PC-3 (cell line): ENCODE measurements around the gene MBNL1. TPM values are rescaled to one million over a fixed set of nuclear protein-coding genes. Genes with fewer than 3 reads are reported as not detected.
A peak's percentile ranks its signal among the peaks of the same experiment; 100 is the strongest.

Source experiments
- ATAC-seq: fragments of 200-7000 bp; cut with Tn5 transposase; 2 replicates; pipeline ENCODE4 v1.9.1; 2020; ENCODE audit warnings: mild to moderate bottlenecking, moderate library complexity
- BruUV-seq: library from RNA; stranded (reverse); fragments of 400-500 nt; replicated peaks from 2 replicates; lab custom pipeline; 2021; lab: Mats Ljungman, UMichigan
- CTCF ChIA-PET: fragments of 300-600 bp; sonication (Branson Sonifier 250); formaldehyde crosslinking; loops from one replicate; lab custom pipeline; 2022; ENCODE audit warnings: antibody characterized with exemption; lab: Charles Lee
- POLR2A ChIA-PET: fragments of 300-600 bp; sonication (Branson Sonifier 250); formaldehyde crosslinking; loops from one replicate; lab custom pipeline; 2022; ENCODE audit warnings: antibody characterized with exemption; ENCODE audit not compliant: unreplicated experiment; lab: Charles Lee
- DNase-seq: peaks from one replicate; pipeline ENCODE4 v3.0.0-alpha.2; 2015
- H2AFZ ChIP-seq: fragments of 300-600 bp; sonication (generic); 2 replicates; pipeline ENCODE4 v1.6.0; 2016; ENCODE audit warnings: antibody characterized with exemption, low read length
- H3F3A ChIP-seq: fragments of 300-600 bp; sonication (generic); one replicate; pipeline ENCODE4 v1.6.0; 2017; ENCODE audit warnings: antibody characterized with exemption, low read length, control low read depth, mild to moderate bottlenecking; ENCODE audit not compliant: unreplicated experiment
- H3K27ac ChIP-seq: fragments of 300-600 bp; sonication (generic); 2 replicates; pipeline ENCODE4 v1.5.1; 2016; ENCODE audit warnings: mild to moderate bottlenecking, low read length
- H3K27me3 ChIP-seq: fragments of 300-600 bp; sonication (generic); 2 replicates; pipeline ENCODE4 v1.6.1; 2016; ENCODE audit warnings: low read length, mixed read lengths
- H3K36me3 ChIP-seq: fragments of 300-600 bp; sonication (generic); 2 replicates; pipeline ENCODE4 v1.6.1; 2016; ENCODE audit warnings: low read depth, mixed run types, low read length, mixed read lengths
- H3K4me1 ChIP-seq: fragments of 300-600 bp; sonication (generic); 2 replicates; pipeline ENCODE4 v1.5.1; 2016; ENCODE audit warnings: low read length; ENCODE audit not compliant: insufficient read depth
- H3K4me2 ChIP-seq: fragments of 300-600 bp; sonication (generic); 2 replicates; pipeline ENCODE4 v1.6.0; 2016; ENCODE audit warnings: low read length
- H3K4me3 ChIP-seq: fragments of 300-600 bp; sonication (generic); 2 replicates; pipeline ENCODE4 v1.5.1; 2016; ENCODE audit warnings: mild to moderate bottlenecking, low read length, mixed read lengths
- H3K79me2 ChIP-seq: fragments of 300-600 bp; sonication (generic); 2 replicates; pipeline ENCODE4 v1.6.1; 2017; ENCODE audit warnings: low read length, mixed read lengths
- H3K9ac ChIP-seq: fragments of 300-600 bp; sonication (generic); 2 replicates; pipeline ENCODE4 v1.6.0; 2016; ENCODE audit warnings: mild to moderate bottlenecking, low read length
- H3K9me2 ChIP-seq: fragments of 300-600 bp; sonication (generic); replicated peaks from 2 replicates; pipeline ENCODE4 v1.6.1; 2016; ENCODE audit warnings: mixed run types, low read length, mixed read lengths
- H3K9me3 ChIP-seq: fragments of 300-600 bp; sonication (generic); 2 replicates; pipeline ENCODE4 v1.6.1; 2016; ENCODE audit warnings: low read length, mixed read lengths
- H4K20me1 ChIP-seq: fragments of 300-600 bp; sonication (generic); 2 replicates; pipeline ENCODE4 v1.6.1; 2016; ENCODE audit warnings: low read length, mixed read lengths
- EZH2 ChIP-seq: fragments of 300-600 bp; sonication (generic); IDR thresholded peaks from one replicate; pipeline ENCODE4 v1.6.1; 2017; ENCODE audit warnings: antibody characterized with exemption, mild to moderate bottlenecking, low read length; ENCODE audit not compliant: unreplicated experiment
- EZH2phosphoT487 ChIP-seq: fragments of 300-600 bp; sonication (generic); IDR thresholded peaks from 2 replicates; pipeline ENCODE4 v1.6.1; 2018; ENCODE audit warnings: mild to moderate bottlenecking, antibody characterized with exemption, low read length, borderline replicate concordance
- intact Hi-C: fragments of 100-400 bp; cut with micrococcal nuclease; formaldehyde crosslinking; loops from 2 replicates; pipeline ENCODE4 v1.9.0; 2023
- total RNA-seq: library from RNA; depleted of rRNA; stranded (reverse); fragments of >200 nt; gene quantifications from 2 replicates; pipeline ENCODE4 v1.2.3, GENCODE V29; 2014
- TF ChIP-seq, protein P1 (sequence below): fragments of 300-600 bp; sonication (generic); conservative IDR thresholded peaks from 2 replicates; pipeline ENCODE4 v1.5.1; 2017; ENCODE audit warnings: antibody characterized with exemption, low read depth, mild to moderate bottlenecking, low read length

Gene MBNL1
- total RNA-seq, 1 experiment from 2014 or later, result 161 TPM

DNA sequence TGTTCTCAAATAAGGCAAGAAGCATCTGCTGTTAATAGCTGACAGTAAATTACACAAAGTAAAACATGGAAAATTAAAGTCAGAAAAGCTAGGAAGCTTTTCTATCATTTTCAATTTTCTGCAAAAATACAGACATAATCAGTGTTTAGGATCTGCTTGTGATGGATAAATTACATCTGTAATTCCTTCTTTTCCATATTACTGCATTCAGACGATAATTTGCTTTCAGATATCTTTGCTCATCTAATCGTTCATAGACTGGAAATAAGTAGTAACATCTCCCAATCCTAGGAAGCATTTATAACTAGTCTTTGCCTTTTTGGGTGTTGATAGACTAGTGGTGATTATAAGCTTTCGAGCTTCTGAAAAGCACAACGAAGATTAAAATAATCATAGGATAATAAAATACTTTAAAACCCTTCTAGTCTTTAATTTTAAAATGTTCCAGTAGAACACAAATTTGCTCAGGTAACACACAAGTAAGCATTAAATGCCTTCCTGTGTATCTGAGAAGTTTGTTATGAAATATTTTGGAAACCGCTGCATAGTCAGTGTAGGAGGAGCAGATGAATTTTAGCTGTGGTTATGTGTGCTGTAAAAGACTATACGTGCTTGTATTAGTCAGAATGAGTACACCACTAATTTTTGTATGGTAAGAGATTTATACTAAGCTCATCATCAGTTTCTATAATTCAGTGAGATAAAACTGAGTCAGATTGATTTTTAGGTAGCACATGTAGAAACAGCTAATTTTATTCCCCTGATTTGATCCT is 41.0 kb downstream of the MBNL1 start:
- Histone ChIP-seq H3K4me2 (peak overlapping the region; percentile 87), H3K9ac (peak overlapping the region; percentile 78), H3K4me3 (no peak overlapping the region), H4K20me1 (0 out of 2 replicates have a peak, but pooled peaks cover 2% of the 10 kb centered on the region), H3K9me3 (no peaks in the 10 kb centered on the region), H3K27me3 (no peaks in the 10 kb centered on the region), H2AFZ (no peak overlapping the region), H3K9me2 (no peaks in the 10 kb centered on the region), H3F3A (peaks cover 14% of the 10 kb centered on the region), H3K36me3 (no peaks in the 10 kb centered on the region), H3K27ac (peak overlapping the region; percentile 97), H3K4me1 (peaks cover 59% of the 10 kb centered on the region), H3K79me2 (peaks cover 88% of the 10 kb centered on the region)
- TF ChIP-seq EZH2, result no peak
- TF ChIP-seq, protein P1, sequence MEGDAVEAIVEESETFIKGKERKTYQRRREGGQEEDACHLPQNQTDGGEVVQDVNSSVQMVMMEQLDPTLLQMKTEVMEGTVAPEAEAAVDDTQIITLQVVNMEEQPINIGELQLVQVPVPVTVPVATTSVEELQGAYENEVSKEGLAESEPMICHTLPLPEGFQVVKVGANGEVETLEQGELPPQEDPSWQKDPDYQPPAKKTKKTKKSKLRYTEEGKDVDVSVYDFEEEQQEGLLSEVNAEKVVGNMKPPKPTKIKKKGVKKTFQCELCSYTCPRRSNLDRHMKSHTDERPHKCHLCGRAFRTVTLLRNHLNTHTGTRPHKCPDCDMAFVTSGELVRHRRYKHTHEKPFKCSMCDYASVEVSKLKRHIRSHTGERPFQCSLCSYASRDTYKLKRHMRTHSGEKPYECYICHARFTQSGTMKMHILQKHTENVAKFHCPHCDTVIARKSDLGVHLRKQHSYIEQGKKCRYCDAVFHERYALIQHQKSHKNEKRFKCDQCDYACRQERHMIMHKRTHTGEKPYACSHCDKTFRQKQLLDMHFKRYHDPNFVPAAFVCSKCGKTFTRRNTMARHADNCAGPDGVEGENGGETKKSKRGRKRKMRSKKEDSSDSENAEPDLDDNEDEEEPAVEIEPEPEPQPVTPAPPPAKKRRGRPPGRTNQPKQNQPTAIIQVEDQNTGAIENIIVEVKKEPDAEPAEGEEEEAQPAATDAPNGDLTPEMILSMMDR, result no peak
- TF ChIP-seq EZH2phosphoT487, result no peak
- intact Hi-C loops, result loop anchor here (2.0 to 10.0 kb wide), 2 partner anchors 135 to 283 kb away; no protein-coding TSS in a partner anchor
- ChIA-PET CTCF (no interaction called here), POLR2A (interaction anchor here (0.5 to 0.9 kb wide), 3 partner anchors 19 to 133 kb away, joined by 4 to 9 read pairs (median 6); partner anchors contain the start of gene MBNL1)
- TSS peak; percentile 72 for BruUV-seq
- peak; percentile 81 for DNase-seq
- peak; percentile 46 for ATAC-seq

DNA sequence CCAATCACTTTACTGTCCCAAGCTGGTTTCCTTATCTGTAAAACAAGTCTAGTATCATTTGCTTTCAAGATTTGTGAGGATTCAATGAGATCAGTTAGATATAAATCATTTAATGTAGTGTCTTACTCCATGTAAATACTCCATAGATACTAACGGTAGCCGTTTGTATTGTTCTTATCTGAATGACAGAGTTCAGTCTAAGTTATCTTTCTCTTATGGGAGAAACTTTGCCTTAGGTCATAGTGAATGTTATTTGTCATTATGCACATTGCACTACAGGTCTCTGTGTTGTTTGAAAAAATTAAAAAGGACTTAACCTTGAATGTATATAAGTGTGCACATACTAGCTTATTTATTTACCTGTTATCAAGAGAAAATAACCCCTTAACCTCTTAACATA is 44.7 kb downstream of the MBNL1 start:
- TF ChIP-seq EZH2, result no peak
- no peak for TF ChIP-seq EZH2phosphoT487
- TF ChIP-seq, protein P1, result no peak
- BruUV-seq, result no TSS peak
- no peaks in the 10 kb centered on the region for H3K36me3 ChIP-seq
- no peak overlapping the region for H3K9ac ChIP-seq
- intact Hi-C loops, result no loop called here
- H2AFZ ChIP-seq, result no peak overlapping the region
- ATAC-seq (no peak), DNase-seq (no peak)
- CTCF ChIA-PET, result no interaction called here
- no peaks in the 10 kb centered on the region for H3K27me3 ChIP-seq
- H3K4me1 ChIP-seq, result peaks cover 49% of the 10 kb centered on the region
- no peaks in the 10 kb centered on the region for H3K9me3 ChIP-seq
- H3K79me2 ChIP-seq, result peaks cover 100% of the 10 kb centered on the region
- POLR2A ChIA-PET, result no interaction called here
- no peaks in the 10 kb centered on the region for H3K9me2 ChIP-seq
- no peak overlapping the region for H3K4me3 ChIP-seq
- peaks cover 3% of the 10 kb centered on the region for H3F3A ChIP-seq
- no peak overlapping the region for H3K4me2 ChIP-seq
- H3K27ac ChIP-seq, result no peak overlapping the region
- H4K20me1 ChIP-seq, result 0 out of 2 replicates have a peak, but pooled peaks cover 6% of the 10 kb centered on the region

DNA sequence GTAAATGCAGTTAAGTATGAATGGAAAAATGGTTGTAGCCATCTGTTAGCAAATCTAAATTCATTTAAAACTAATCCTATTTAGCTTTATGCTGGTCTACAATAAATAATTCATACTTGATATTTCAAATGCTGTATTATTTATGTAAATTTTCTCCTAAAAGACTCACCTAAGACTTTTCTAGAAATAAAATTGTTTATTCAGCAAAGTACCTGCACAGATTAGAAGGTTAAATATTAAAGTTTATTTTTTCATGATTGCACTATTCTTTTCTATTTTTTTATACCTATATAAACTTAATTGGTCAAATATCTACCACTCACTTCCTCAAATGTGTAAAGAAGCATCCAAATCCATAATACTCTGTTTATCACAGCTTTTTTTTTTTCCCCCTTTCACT is 45.2 kb downstream of the MBNL1 start:
- BruUV-seq, result no TSS peak
- Histone ChIP-seq H3K79me2 (peaks cover 100% of the 10 kb centered on the region), H3K9me2 (no peaks in the 10 kb centered on the region), H3K4me1 (peaks cover 48% of the 10 kb centered on the region), H4K20me1 (0 out of 2 replicates have a peak, but pooled peaks cover 6% of the 10 kb centered on the region), H3K27ac (no peak overlapping the region), H3K9me3 (no peaks in the 10 kb centered on the region), H3K9ac (no peak overlapping the region), H3K27me3 (no peaks in the 10 kb centered on the region), H3K4me3 (no peak overlapping the region), H3K36me3 (no peaks in the 10 kb centered on the region), H2AFZ (no peak overlapping the region), H3F3A (no peaks in the 10 kb centered on the region), H3K4me2 (no peak overlapping the region)
- POLR2A ChIA-PET, result interaction anchor here (0.6 kb wide), 1 partner anchor 69 kb away, joined by 3 read pairs; no protein-coding TSS in a partner anchor
- CTCF ChIA-PET, result no interaction called here
- intact Hi-C loops, result no loop called here
- ATAC-seq (no peak), DNase-seq (no peak)
- TF ChIP-seq, protein P1, result no peak
- no peak for TF ChIP-seq EZH2phosphoT487
- TF ChIP-seq EZH2, result no peak
